Measurements from ENCODE around the gene ACMSD.

Gene ACMSD

DNA sequence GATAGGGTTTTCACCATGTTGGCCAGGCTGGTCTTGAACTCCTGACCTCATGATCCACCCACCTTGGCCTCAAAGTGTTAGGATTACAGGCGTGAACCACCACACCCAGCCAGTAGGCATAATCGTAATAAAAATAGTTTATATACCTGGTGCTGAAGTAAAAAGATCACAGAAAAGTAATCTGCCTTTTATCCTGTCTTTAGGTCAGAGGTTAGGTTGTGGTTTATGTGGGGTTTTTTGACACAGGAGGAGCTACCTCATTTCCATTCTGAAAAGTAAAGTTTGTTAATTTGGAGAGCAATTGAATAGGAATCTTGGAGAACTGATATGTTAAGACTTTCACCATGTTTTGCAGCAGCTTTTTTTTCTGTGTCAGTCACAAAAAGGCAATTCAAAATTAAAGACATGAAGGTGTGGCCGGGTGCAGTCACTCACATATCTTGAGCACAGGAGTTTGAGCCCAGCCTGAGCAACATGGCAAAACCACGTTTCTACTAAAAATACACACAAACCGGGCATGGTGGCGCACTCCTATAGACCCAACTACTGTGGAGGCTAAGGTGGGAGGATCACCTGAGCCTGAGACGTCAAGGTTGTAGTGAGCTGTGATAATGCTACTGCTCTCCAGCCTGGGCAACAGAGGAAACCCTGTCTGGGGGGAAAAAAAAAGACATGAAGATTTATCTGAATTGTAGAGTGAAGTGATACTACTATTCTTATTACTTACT is 111.7 kb downstream of the ACMSD start:
- DNase-seq (ENCODE audit: low spot score): no peak

DNA sequence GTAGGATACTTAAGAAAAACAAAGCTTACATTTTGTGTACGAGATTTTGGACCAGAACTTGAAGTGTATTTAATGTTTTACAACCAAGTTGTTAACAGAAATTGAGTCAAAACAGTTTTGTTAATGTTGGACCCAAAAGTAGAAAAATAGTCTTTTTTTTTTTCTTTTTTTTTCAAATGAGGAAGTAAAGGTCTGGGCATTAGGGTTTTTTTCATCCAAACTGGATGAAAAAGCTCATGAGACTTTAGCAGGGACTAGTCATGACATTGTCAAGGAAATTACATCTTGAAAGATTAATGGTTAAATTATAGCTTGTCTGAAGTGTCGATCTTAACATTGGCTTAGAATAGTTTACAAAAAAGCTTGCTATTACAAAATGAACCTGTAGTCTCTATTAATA is 112.5 kb downstream of the ACMSD start:
- no peak for DNase-seq (ENCODE audit: low spot score)

All from ecto neural progenitor cell (in vitro differentiated cells).